Activated gamma-delta T cell treated with anti-CD3 and anti-CD28 coated beads, Interleukin-2, amount 50 U/mL, for 16 hours (primary cell): ENCODE results near the gene NUBP1.
"Not testable (repeated sequence)": the region's sequence is repeated elsewhere in the genome, so short reads cannot be mapped to it uniquely, and the experiment has no call there.

Experiments used
- DNase-seq: peaks from one replicate; pipeline ENCODE4 v3.0.0-alpha.2; 2020; ENCODE audit warnings: low read depth

NUBP1 gene

DNA sequence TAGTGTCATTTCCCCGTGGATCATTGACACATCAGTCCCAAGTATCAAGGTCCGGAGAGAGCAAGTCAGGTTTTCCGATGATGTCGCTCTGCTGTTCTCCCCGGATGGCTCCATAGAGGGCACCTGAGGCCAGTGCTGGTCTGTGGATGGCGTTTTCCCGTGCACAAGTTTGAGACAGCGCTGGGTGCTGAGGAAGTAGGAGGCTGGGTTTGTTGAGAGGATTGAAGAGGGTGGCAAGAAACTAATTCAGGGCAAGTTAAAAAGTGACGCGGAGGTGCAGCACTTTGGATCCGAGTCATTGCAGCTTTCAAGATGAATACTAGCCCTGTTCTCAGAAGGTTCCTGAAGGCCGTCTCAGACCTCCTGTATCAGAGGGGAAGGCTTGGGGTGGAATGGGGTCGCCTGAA, 7.7 kb downstream of the NUBP1 start:
- no peak for DNase-seq

DNA sequence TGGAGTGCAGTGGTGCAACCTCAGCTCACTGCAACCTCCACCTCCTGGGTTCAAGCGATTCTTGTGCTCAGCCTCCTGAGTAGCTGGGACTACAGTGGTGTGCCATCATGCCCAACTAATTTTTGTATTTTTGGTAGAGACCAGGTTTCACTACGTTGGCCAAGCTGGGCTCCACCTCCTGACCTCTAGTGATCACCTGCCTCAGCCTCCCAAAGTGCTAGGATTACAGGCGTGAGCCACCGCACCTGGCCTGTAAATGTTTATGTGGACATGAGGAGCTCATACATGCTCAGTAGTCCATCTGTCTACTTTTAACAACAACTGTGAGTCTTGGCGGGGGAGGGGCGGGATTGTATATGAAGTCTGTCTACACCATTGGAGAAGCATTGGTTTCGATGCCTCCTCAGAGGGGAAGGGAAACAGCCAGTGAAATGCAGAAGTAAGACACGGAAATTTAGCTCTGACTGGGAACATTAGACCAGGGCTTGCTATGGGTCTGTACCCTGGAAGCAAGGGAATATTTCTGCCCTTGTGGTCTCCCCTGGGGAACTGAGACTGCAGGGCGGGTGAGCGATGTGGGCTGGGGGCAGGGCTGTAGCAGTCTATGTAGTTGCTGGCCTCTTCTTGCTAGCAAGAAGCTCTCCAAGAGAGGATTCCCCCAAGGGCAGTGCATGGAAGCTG, 9.3 kb downstream of the NUBP1 start:
- DNase-seq = no peak

DNA sequence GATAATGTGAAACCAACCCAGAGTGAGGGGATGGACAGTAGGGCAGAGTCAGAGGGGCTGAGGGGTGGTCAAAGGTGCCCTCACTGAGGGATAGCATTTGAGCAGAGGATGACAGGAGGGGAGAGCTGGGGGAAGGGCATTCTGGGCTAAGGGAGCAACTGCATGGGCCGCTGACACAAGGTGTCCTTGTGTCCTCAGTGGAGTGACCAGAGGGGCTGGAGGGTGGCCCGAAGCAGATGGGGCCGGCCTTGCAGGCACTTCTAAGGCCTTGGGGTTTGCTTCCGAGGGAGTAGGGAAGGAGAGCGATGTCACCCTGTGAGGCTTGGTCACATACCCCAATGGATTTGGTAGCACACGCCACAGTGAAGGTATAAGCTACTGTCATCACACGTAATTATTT, 10.0 kb downstream of the NUBP1 start:
- no peak for DNase-seq

DNA sequence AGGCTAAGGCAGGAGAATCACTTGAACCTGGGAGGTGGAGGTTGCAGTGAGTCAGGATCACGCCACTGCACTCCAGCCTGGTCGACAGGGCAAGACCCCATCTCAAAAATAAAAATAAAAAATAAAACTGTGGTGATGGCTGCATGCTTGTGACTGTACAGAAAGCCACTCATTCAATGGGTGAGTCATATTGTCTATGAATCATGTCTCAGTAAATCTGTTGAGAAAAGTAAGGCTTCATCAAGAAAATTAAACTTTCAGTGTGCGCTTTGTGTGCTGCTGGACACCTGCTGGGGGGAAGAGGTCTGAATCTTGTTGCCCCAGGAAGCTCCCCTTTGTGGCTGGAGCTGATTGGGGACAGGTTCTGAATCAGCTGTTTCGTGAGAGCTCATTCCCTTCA, 11.3 kb downstream of the NUBP1 start:
- DNase-seq = no peak

DNA sequence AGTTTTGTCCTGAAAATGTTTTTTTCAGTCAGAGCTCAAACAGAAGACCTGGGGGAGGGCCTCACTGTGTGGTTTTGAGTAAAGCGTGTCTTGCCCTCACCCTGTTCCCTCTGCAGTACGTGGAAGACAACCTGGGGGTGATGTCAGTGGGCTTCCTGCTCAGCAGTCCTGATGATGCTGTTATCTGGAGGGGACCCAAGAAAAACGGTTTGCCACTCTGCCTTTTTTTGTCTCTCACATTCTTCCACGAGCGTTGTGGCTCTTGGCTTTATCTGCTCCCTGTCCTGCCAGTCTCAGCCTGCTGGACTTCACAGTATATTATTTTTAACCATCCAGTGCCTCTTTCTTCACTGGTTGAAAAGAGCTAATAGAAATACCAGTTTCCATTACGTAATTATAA, 12.9 kb downstream of the NUBP1 start:
- DNase-seq = no peak

DNA sequence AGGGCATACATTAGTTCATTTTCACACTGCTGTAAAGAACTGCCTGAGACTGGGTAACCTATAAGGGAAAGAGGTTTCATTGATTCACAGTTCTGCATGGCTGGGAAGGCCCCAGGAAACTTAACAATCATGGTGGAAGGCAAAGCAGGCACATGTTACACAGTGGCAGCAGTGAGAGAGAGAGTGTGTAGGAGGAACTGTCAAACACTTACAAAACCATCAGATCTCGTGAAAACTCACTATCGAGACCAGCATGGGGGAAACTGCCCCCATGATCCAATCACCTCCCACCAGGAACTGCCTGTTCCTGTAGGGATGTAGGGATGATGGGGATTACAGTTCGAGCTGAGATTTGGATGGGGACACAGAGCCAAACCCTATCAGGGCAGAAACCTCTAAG, 17.2 kb downstream of the NUBP1 start:
- no peak for DNase-seq

DNA sequence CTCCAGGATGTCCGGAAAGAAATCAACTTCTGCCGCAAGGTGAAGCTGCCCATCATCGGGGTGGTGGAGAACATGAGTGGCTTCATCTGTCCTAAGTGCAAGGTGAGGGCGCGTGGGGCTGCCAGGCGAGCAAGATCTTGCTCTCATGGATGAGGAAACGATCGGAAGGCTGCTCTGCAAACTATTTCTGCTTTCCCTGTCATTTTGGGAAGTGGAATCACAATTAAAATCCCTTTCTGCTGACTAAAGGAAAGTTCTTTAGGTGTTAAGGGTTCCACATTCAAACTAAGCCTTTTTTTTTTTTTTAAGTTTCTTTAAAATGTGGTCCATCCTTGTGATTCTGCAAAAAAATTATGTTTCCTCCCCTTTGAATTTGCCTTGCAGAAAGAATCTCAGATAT, 17.7 kb downstream of the NUBP1 start:
- no peak for DNase-seq

DNA sequence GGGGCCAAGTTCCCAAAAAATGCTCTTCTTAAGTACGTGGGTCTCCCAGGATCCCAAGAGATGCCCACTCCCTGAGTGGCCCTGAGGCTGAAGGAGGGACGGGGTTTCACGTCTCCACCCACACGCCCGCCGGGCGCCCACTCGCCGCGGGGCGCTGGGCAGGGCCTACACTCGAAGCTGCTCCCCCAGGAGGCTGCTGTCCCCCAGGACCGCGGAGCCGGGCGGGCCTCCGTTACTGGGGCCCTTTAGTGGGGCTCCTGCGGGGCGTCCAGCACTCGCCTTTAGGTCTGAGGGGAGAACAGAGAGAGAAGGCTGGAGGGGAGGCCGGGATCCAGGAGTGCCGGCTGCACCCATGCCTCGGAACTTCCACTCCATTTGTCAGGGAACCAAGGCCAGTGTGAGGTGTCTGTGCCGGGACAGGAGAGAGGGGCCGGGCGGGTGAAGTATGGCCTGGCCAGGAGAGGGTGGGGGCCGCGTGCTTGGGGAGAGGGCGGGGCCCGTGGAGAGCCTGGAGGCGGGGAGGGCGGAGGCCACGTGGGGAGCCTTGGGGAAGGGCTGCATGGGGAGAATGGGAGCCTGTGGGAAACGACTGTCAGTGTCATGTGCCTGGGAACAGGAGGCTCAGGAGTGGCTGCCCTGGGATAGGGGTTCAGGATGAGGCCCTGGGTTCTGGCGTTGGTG, 18.8 kb downstream of the NUBP1 start:
- no peak for DNase-seq

DNA sequence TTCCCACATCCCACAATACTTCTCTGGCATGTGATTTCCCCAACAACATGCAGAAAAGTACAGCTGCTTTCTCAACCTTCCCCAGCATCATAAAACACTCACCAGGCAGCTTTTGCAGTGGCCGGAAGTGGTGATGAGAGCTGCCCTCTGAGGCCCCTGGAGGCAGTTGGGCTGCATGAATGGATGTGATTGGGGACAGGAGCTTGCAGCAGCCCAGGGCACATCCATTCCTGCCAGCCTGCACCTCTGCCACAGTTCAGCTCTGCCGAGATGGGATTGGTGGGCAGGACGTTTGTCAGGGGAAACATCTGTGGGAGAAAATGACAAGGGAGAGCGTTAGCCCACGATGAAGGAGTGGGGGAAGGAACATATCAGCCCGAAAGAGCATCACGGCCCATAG, 19.8 kb downstream of the NUBP1 start:
- no peak for DNase-seq

DNA sequence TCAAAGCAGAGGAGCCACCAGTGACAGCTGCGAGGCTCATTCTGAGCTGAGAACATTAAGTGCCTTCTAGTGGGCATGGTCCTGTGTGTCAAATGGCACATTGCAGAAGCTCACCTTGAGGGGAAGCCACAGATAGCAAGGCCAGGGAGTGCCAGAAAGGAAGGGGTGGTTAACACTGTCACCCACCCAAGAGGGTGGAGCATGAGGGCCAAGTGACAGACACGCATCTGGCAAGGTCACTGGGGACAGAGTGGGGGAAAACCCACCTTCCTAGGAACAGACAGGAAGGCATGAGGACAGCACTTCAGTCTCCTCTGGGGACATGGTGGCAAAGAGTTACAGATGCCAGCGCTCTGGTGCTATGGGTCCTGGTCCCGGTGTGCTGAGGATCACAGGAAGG, 22.1 kb downstream of the NUBP1 start:
- peak; percentile 33 for DNase-seq

DNA sequence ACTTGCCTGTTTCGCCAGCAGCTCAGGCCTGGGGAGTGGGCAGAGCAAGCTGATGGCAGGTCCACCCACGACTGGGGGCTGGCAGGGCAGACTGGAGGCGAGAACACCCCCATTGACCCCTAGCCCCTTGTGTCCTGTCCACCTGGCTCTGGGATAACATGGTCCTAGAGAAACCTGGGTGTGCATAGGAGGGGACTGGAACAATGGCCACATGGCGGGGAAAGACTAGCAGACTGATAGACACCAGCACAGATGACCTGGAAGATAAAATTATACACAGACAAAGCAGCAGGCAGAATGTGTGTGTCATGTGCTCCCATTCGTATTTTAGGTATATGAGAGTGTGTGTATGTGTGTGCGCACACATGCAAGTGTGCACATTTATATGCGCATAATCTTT, 23.5 kb downstream of the NUBP1 start:
- DNase-seq = no peak

DNA sequence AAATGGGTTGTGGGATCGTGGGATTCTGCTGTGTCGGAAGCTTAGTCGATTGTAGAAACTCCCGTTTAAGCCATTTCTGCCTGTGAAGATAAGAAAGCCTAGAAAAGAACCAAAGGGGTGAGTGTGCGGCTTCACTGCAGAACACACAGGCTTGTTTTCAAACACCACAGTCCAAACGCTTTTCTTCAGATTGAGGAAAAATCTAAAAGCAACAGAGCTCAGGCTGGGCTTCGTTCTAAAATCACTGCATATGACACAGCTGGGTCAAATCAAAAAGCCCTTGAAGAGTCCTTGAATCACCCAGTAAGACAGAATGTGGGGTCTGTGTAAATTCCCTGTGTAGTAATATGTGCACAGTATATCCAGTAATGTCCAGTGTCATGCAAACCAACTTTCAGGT, 25.7 kb downstream of the NUBP1 start:
- no peak for DNase-seq

DNA sequence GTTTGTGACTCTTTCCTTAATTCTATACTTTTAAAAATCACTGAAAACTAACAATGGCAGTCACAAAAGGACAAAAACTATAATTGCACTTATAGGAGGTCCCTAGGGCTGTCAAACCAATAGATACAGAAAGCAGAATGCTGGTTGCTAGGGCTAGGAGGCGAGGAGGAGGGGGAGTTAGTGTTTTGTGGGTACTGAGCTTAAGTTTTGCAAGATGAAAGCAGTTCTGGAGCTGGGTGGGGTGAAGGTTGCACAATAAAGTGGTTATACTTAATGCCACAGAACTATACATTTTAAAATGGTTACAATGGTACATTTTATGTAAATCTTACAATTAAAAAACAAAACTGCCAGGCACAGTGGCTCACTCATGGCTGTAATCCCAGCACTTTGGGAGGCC, 27.3 kb downstream of the NUBP1 start:
- DNase-seq = no peak

DNA sequence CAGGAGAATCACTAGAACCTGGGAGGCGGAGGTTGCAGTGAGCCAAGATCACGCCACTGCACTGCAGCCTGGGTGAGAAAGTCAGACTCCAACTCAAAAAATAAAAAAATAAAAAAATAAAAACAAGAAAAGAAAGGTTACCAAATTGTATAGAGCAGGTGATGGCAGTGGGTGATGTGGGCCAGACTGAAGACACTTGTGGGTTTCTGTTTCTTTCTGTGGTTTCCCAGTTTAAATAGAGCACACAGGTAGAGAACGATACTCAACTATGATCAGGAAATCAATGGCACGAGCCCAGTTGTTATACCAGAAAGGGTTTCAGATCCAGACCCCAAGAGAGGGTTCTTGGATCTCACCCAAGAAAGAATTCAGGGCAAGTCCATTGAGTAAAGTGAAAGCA, 32.6 kb downstream of the NUBP1 start:
- no peak for DNase-seq

DNA sequence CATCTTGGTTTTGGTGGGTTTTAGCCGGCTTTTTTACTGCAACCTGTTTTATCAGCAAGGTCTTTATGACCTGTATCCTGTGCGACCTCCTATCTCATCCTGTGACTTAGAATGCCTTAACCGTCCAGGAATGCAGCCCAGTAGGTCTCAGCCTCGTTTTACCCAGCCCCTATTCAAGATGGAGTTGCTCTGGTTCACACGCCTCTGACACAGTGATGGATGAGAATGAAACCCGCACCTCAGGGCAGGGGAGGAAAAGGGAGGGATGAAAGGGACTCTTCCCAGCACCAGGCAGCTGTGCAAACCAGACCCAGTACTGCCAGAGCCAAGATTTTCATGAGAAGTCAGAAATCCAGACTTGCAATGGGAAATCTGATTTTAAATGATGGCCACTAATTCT, 33.3 kb downstream of the NUBP1 start:
- not testable (repeated sequence) for DNase-seq

DNA sequence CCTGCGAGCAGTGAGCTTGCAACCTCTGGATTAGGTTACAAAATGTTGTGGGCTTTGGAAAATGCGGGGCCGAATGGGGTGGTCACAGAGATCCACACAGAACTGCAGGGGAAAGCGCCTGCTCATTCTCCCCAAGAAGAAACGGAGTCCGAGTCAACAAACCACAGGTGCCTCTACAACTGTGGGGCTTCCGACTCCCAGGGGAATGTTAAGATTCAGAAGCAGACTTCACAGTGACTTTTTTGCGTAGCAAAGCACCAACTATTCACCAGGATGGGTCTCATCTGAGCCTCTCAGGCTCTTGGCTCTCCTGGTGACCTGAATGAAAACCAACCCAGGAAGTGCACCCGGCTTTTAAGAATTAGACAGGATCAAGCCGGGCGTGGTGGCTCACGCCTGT, 33.7 kb downstream of the NUBP1 start:
- no peak for DNase-seq

DNA sequence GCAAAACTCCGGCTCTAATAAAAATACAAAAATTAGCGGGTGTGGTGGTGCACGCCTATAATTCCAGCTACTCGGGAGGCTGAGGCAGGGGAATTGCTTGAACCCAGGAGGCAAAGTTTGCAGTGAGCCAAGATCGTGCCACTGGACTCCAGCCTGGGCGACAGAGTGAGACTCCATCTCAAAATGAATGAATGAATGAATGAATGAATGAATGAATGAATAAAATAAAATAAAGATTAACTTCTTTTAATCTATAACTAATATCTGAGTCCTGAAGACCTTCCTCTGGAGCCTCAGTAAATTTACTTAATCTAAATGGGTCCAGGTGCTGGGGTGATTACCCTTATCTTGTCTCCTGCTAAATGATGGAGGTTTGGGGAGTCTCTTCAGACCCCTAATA, 36.3 kb downstream of the NUBP1 start:
- not testable (repeated sequence) for DNase-seq

DNA sequence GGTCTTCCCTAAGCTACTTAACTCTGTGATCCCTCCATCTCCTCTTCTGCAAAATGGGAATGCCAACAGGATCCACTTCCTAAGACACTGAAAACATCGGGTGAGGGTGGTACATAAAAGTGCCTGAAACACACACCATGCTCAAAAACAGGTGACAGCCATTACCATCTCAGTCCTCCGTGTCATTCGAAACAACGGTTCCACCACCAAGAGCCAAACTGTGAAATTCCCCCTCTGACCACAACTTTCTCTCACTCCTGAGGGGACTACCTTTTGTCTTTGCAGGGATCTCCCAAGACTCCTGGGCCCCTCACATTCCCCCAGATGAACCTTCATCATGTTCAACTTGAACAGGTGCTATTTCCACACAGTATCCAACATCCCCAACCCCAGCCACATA, 37.0 kb downstream of the NUBP1 start:
- no peak for DNase-seq

DNA sequence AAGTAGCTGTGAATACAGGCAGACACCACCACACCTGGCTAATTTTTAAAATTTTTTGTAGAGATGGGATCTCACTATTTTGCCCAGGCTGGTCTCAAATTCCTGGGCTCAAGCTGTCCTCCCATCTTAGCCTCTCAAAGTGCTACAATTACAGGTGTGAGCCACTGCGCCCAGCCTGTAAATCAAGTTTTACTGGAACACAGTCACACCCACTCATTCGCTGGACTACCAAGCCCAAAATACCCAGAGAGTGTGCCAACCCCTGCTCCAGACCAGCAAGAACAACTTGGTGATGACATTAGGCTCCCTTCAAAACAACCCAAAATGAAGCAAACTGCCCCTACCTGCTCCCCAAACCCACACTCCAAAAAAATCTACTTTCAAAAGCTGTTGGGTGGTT, 39.0 kb downstream of the NUBP1 start:
- DNase-seq = no peak

DNA sequence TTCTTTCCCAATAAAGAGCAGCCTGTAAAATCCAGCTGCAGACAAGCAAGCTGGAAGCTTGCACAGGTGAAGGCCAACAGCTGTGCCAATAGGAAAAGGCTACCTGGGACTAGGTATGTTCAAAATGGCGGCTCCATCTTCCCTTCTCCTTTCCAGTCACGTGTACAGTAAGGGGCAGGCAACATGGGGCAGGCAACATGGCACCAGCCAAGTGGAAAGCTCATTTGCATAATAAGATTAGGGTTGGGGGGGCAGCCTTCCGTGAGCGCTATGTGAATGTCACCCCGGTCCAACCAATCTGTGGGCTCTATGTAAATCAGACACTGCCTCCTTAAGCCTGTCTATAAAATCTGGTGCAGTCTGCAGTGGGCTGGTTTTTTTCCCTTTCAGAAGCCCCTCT, 43.7 kb downstream of the NUBP1 start:
- no peak for DNase-seq

DNA sequence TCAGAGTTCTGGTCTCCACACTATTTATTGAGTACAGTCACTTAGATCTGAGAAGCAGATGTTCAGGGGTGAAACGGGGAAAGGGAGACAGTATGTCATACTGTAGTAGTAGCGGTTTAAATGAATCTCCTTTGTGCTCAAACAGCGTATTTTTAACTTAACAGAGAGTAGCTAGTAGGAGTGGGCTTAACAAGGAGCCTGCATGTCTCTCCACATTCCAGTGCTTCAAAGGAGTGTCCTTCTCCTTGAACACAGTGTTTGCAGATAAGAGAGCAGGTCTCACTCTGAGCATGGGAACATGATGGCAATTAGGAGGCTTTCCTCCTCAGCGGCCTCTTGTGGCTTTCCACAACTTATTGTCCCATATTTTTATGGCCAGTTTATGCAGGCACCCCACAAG, 45.0 kb downstream of the NUBP1 start:
- DNase-seq = not testable (repeated sequence)

DNA sequence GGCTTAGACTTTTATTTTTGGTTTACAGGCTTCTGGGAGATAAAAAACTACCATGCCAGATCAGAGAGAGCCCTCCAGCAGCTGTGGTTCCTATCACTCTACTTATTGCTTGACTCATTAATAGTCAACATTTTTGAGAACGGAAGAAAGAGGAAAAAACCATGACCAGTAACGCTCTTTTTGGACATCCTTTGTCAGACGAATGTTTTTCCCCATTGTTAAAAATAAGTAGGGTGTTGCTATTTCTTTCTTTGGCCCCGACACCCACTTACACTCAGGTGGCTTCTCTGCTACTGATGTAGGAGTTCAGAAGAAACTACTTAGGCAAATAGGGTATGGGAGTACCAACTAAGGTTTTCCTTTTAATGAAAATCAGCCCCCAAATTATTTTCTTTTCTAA, 47.4 kb downstream of the NUBP1 start:
- DNase-seq = no peak

DNA sequence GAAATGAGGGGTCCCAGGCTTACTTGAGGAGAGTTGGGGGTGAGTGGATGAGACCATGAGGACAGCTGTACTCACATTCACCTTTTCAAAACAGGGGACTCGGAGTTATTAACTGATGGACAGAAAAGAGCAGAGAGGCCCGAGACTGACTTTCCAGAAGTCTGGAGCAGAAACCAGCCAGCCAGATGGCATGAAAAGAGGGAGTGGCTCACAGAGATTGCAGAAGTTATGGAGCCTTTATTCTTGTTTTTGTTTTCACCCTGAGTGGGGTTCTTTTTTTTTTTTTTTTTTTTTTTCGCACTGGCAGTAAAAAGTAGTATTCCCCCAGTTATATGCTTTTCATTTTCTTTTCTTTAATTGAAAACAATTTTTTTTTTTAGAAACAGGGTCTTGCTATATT, 56.1 kb downstream of the NUBP1 start:
- DNase-seq = no peak

DNA sequence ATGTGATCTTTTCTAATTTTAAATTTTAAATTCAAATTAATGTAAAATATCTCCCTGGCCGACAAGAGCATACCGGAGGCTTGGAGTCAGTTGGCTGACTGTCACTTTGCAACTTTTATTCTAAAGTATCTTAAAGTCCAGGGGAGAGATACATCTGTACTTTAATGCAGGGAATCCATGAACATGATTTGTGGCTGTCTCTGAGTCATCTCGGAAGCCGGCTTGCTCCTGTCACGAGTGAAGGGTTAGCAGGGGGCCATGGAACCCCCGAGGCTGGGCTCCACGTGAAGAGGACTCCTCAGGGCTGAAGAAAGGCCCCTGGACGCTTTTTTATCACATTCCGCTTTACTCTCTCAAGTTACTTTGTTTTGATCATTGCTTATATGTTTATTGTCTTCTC, 61.7 kb downstream of the NUBP1 start:
- DNase-seq = no peak
